Eye (tissue), 1 donor: Measurements from ENCODE around the gene RABGEF1.
"Not testable (repeated sequence)": the region's sequence is repeated elsewhere in the genome, so short reads cannot be mapped to it uniquely, and the experiment has no call there.

Experiments
- DNase-seq: peaks from one replicate; pipeline ENCODE4 v3.0.0-alpha.2; 2015

RABGEF1 gene

GRCh38 chr7:66816658-66817057, 76.1 kb downstream of the RABGEF1 start:
- not testable (repeated sequence) for DNase-seq

- not testable (repeated sequence) for DNase-seq
Measured at GRCh38 chr7:66817208-66817795, 76.8 kb downstream of the RABGEF1 start.

- not testable (repeated sequence) for DNase-seq
Measured at GRCh38 chr7:66817956-66818355, 77.4 kb downstream of the RABGEF1 start.

- DNase-seq: no peak
Measured at GRCh38 chr7:66824041-66824440, 83.5 kb downstream of the RABGEF1 start.

- DNase-seq: not testable (repeated sequence)
Measured at GRCh38 chr7:66825538-66825937, 85.0 kb downstream of the RABGEF1 start.

DNA sequence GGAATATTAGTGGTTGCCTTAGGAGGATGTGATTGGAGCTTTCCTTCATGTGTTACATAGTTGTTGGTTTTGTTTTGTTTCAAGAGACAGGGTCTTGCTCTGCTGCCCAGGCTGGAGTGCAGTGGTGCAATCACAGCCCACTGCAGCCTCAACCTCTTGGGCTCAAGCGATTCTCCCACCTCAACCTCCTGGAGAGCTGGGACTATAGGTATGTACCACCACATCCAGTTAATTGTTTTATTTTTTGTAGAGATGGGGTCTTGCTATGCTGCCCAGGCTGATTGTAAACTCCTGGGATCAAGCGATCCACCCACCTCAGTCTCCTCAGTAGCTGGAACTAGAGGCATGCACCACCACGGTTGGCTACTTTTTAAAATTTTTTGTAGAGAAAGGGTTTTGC, 86.1 kb downstream of the RABGEF1 start:
- no peak for DNase-seq

GRCh38 chr7:66830976-66831375, 90.4 kb downstream of the RABGEF1 start:
- DNase-seq: not testable (repeated sequence)

DNA sequence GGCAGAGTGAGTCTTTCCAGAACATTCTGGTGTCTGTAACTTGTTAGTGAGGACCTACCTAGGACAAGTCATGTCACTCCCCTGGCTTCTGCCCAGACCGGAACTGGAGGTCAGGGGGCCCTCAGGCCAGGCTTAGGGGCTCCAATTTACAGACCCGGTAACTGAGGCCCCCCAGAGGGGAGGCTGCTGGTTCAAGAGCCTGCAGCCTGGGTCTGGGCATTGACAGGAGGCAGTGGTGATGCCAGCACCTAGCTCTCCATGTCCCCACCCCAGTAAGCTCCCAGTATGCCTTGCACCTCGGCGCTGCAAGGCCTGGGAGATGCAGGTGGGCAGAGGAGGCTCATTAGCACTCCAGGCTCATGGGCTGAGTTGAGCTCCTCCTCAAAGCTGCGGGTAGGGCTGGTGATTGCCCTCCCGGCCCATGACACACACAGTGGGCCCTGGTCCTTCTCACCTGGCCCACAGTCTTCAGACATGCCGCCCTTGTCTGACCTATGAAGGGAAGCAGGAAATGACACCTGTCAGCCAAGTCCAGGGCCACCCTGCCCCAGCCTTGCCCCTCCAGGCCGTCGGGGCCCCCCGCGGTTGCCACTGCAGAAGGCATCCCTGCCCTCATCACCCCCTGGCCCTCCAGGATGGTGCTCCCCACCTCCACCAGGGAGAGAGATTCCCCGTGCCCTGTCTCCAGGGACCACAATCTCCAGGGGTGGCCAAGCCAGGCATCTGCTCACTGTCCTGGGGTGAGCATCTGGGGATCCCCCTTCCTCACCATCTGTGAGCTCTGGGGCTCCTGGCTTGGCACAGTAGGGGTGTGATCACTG, 92.2 kb downstream of the RABGEF1 start:
- DNase-seq: no peak

DNA sequence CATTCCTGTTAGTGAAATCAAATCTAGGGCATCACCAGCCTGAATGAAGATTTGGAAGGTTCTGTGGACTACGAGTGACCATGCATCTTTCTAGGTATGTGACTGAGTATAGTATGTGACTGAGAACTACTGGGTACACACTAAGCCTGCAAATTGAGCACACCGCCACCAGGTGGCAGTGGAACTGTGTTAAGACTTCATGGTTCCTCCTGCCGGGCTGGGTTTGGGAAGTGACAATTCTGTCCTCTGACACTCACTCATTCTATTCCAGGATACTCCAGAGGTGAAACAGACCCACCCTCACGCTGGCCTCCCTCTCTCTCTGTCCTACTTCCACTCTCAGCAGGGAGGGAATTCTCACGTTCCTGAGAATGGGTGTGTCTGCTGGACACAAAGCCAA, 96.5 kb downstream of the RABGEF1 start:
- DNase-seq: no peak

GRCh38 chr7:66837661-66838060, 97.1 kb downstream of the RABGEF1 start:
- no peak for DNase-seq

DNA sequence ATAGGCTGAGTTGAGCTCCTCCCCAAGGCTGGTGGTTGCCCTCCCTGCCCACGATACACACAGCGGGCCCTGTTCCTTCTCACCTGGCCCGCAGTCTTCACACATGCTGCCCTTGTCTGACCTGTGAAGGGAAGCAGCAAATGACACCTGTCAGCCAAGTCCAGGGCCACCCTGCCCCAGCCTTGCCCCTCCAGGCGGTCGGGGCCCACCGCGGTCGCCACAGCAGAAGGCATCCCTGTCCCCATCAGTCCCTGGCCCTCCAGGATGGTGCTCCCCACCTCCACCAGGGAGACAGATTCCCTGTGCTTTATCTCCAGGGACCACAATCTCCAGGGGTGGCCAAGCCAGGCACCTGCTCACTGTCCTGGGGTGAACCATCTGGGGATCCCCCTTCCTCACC, 99.3 kb downstream of the RABGEF1 start:
- DNase-seq: no peak

DNA sequence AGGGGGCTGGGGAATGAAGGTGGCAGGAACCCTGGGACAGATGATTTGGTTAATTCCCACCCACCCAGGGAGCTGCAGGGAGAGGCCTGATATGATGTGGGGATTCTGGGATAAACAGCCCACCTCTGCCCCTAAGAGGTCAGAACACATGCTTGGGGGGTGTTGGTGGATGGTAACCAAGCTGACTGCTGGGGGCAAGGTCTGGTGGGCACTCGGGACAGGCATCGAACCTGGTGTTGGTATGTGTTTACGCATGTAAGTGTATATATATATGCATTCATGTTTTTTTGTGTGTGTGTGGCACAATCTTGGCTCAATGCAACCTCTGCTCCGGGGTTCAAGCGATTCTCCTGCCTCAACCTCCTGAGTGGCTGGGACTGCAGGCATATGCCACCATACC, 99.8 kb downstream of the RABGEF1 start:
- DNase-seq: no peak

- DNase-seq: no peak
Measured at GRCh38 chr7:66841898-66842297, 101.4 kb downstream of the RABGEF1 start.

DNA sequence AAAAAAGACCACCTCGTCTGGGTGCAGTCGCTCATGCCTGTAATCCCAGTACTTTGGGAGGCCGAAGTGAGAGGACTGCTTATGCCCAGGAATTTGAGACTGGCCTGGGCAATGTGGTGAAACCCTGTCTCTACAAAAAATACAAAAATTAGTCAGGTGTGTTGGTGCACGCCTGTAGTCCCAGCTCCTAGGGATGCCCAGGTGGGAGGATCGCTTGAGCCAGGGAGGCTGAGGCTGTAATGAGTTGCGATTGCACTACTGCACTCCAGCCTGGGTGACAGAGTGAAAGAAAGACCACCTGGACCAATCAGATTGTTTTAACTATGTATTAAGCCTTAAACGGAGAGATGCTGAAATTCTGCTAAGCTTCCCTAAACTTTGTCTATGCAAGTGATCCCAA, 103.0 kb downstream of the RABGEF1 start:
- DNase-seq: not testable (repeated sequence)

DNA sequence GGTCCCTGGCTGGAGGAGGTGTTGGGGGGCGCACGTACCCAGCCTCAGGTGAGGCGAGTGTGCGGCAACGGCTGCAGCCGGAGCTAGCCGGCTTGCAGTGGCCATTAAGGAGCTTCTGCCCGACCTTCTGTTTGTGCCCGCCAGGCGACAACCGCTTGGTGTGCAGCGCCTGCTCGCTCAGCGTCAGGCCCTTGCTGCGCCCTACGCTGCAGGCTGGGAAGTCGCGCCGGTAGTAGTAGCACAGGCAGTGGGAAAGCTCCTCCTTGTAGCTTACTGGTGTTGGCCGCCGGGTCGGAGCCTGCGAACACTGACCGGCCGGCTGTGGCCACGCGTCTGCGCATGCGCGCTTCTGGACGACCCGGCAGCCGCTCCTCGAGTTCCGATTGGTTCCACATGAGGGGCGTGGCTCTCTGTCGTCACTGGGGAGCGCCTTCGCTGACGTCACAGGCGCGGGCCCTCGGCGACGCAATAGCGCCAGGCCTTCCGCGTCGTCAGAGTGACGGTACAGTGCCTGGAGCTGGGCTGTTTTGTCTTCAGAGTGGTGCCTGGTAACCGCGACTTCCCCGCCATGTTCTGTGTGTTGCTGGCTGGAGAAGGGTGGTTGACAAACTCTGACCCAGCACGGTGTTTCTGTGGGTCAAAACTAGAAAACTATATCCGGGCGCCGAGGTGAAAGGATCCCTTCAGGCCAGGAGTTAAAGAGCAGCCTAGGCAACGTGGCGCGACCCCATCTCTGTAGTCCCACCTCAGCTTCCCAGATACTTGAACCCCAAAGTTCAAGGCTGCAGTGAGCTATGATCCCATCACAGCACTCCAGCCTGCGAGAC, 104.2 kb downstream of the RABGEF1 start:
- DNase-seq: peak; percentile 100

DNA sequence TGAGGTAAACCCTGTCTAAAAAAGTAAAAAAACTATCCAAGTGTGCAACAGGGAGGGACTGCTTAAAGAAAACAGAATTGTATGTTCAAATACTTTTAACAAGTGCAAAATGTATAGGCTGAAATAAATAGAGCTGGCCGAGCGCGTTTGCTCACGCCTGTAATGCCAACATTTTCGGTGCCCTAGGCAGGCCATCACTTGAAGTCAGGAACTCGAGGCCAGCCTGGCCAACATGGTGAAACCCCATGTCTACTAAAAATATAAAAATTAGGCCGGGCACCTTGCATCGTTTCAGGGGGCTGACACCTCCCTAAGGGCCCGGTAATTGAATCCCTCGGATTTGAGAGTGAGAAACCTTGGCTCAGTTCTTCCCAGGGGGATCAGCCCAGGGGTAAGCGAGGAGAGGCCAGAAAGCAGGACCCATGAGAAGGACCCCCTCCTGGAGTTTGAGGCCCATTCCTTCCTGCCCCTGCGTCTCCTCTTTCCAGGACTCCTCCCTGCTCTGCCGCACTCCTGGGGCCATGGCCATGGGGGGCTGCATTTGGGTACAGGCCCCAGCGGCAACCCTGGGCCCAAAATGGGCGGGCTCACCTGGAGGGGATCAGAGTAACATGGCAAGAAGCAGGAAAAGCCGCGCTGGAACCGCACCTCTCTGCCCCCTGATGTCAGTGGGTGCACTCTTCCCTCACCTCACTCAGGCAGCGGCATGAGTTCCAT, 105.0 kb downstream of the RABGEF1 start:
- no peak for DNase-seq

GRCh38 chr7:66846096-66846445, 105.5 kb downstream of the RABGEF1 start:
- not testable (repeated sequence) for DNase-seq

GRCh38 chr7:66847523-66847855, 107.0 kb downstream of the RABGEF1 start:
- DNase-seq: not testable (repeated sequence)

GRCh38 chr7:66847879-66848790, 107.6 kb downstream of the RABGEF1 start:
- no peak for DNase-seq

GRCh38 chr7:66859339-66859738, 118.8 kb downstream of the RABGEF1 start:
- DNase-seq: no peak

GRCh38 chr7:66859794-66860645, 119.5 kb downstream of the RABGEF1 start:
- no peak for DNase-seq
